ENCODE results near the gene CFAP299.

- TF ChIP-seq CTCF (IDR thresholded peaks at IDR 0.05) (no peak), POLR2A (IDR thresholded peaks at IDR 0.05) (no peak)
Measured at GRCh38 chr4:80343887-80344286, 8.4 kb downstream of the CFAP299 start.
